Measurements from ENCODE around the gene NOX5. TPM values are rescaled to one million over a fixed set of nuclear protein-coding genes. Genes with fewer than 3 reads are reported as not detected.

Gene NOX5
- total RNA-seq, 1 donor from 2014 or later, result not detected

- H3K27me3 ChIP-seq (ENCODE audit: low read depth), result peaks cover 13% of the 10 kb centered on the region
- no peak for TF ChIP-seq CTCF (IDR thresholded peaks at IDR 0.05; ENCODE audit: borderline replicate concordance)
These were observed 35.5 kb upstream of the NOX5 start for GRCh38 chr15:68979006-68979405.

GRCh38 chr15:68979816-68980215, 34.7 kb upstream of the NOX5 start:
- H3K27me3 ChIP-seq (ENCODE audit: low read depth), result peaks cover 5% of the 10 kb centered on the region

More at GRCh38 chr15:68979006-68979405, 35.5 kb upstream of the NOX5 start:
- no peak for DNase-seq
- H3K4me1 ChIP-seq, result no peaks in the 10 kb centered on the region
- peaks cover 22% of the 10 kb centered on the region for H3K9me3 ChIP-seq (replicated peaks)
- intact Hi-C loops (cut with micrococcal nuclease), result no loop called here
- H3K36me3 ChIP-seq, result no peaks in the 10 kb centered on the region
- H3K4me3 ChIP-seq, result no peak overlapping the region
- no peak overlapping the region for H3K27ac ChIP-seq (replicated peaks)

GRCh38 chr15:68980786-68981185, 33.7 kb upstream of the NOX5 start:
- TF ChIP-seq CTCF (IDR thresholded peaks at IDR 0.05; ENCODE audit: borderline replicate concordance), result no peak
- H3K36me3 ChIP-seq, result no peaks in the 10 kb centered on the region
- H3K27me3 ChIP-seq (ENCODE audit: low read depth), result peaks cover 5% of the 10 kb centered on the region
- no peak overlapping the region for H3K4me3 ChIP-seq
- intact Hi-C loops (cut with micrococcal nuclease), result no loop called here
- no peak overlapping the region for H3K27ac ChIP-seq (replicated peaks)
- DNase-seq, result no peak
- peaks cover 21% of the 10 kb centered on the region for H3K9me3 ChIP-seq (replicated peaks)
- H3K4me1 ChIP-seq, result no peaks in the 10 kb centered on the region

More at GRCh38 chr15:68979816-68980215, 34.7 kb upstream of the NOX5 start:
- Histone ChIP-seq H3K4me1 (no peaks in the 10 kb centered on the region), H3K9me3 (replicated peaks) (peaks cover 22% of the 10 kb centered on the region), H3K4me3 (no peak overlapping the region), H3K36me3 (no peaks in the 10 kb centered on the region), H3K27ac (replicated peaks) (no peak overlapping the region)
- DNase-seq, result no peak
- intact Hi-C loops (cut with micrococcal nuclease), result no loop called here
- TF ChIP-seq CTCF (IDR thresholded peaks at IDR 0.05; ENCODE audit: borderline replicate concordance), result no peak

- H3K9me3 ChIP-seq (replicated peaks), result peaks cover 9% of the 10 kb centered on the region
- H3K27ac ChIP-seq (replicated peaks), result no peak overlapping the region
- no peaks in the 10 kb centered on the region for H3K4me1 ChIP-seq
- DNase-seq, result no peak
- intact Hi-C loops (cut with micrococcal nuclease), result no loop called here
- H3K36me3 ChIP-seq, result no peaks in the 10 kb centered on the region
- peaks cover 5% of the 10 kb centered on the region for H3K27me3 ChIP-seq (ENCODE audit: low read depth)
- TF ChIP-seq CTCF (IDR thresholded peaks at IDR 0.05; ENCODE audit: borderline replicate concordance), result no peak
- no peak overlapping the region for H3K4me3 ChIP-seq
These were observed 32.6 kb upstream of the NOX5 start for GRCh38 chr15:68981941-68982340.

GRCh38 chr15:68982976-68983563, 31.4 kb upstream of the NOX5 start:
- no peak for TF ChIP-seq CTCF (IDR thresholded peaks at IDR 0.05; ENCODE audit: borderline replicate concordance)
- H3K9me3 ChIP-seq (replicated peaks), result no peaks in the 10 kb centered on the region
- no peak overlapping the region for H3K27ac ChIP-seq (replicated peaks)
- intact Hi-C loops (cut with micrococcal nuclease), result no loop called here
- H3K27me3 ChIP-seq (ENCODE audit: low read depth), result peaks cover 5% of the 10 kb centered on the region
- no peaks in the 10 kb centered on the region for H3K36me3 ChIP-seq
- DNase-seq, result no peak
- H3K4me3 ChIP-seq, result no peak overlapping the region
- no peaks in the 10 kb centered on the region for H3K4me1 ChIP-seq

Data from left ventricle myocardium inferior (tissue), 1 donor.